GM20000 (cell line): ENCODE results near the gene ADORA1.

Experiments used
- DNase-seq: peaks from one replicate; pipeline ENCODE4 v3.0.0; 2012; ENCODE audit warnings: low spot score
- CTCF ChIP-seq: IDR thresholded peaks from 2 replicates; pipeline ENCODE4 v1.5.1; 2012; ENCODE audit warnings: mild to moderate bottlenecking, control low read depth; ENCODE audit errors: extremely low read depth, missing control alignments

Gene ADORA1

DNA sequence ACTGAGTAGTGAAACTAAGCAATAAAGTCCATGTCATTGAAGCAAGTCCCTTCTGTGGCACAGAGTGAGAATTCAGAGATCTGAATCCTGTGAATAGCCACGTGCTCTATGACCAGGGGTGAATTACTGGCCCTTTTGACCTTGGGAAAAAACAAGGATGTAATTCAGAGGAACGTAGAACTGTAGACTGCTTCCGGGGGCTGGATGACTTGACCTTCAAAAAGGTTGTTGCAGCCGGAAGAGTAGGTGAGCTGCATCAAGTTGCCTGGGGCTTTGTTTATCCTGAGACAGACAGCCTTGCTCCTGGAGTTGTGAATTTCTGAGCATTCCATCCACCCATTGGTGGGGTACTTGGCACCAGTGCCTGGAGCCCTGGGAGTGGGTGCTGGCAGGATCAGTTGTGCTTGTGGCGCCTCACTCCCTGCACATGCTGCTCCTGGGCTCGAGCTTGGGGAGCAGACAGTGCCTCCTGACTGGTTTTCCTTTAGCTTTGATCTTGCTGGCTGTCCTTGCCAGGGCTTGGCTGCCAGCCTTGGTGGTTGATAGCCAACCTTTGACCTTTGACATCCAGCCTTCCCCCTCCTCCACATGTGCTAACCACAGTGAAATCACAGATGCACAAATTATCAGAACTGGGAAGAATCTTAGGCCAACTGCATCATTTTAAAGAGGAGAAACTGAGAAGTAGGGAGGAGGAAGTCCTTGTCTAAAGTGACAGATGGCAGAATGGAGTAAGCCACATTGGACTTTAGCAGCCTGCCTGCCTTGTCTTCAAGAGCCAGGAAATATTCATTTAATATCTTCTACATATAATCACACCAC is 25.5 kb upstream of the ADORA1 start:
- TF ChIP-seq CTCF, result no peak
- no peak for DNase-seq

DNA sequence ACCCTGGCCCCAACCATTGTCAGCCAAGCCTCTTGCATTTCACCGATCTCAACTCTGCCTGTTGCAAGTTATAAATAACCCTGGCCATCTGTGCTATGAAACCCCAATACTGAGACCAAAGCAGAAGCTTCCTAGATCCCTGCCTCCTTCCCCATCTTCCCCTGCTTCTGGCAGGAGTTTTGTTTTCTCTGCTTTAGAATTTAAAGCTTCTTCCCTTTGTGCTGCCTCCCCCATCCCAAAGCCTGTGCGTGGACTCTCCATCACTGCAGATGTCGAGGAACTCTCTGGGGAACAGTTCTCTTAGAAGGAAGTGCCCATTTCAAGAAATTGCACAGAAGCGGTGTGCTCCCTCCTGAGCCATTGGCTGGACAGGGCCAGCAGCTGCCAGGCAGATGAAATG is 24.3 kb upstream of the ADORA1 start:
- no peak for DNase-seq
- TF ChIP-seq CTCF, result no peak

DNA sequence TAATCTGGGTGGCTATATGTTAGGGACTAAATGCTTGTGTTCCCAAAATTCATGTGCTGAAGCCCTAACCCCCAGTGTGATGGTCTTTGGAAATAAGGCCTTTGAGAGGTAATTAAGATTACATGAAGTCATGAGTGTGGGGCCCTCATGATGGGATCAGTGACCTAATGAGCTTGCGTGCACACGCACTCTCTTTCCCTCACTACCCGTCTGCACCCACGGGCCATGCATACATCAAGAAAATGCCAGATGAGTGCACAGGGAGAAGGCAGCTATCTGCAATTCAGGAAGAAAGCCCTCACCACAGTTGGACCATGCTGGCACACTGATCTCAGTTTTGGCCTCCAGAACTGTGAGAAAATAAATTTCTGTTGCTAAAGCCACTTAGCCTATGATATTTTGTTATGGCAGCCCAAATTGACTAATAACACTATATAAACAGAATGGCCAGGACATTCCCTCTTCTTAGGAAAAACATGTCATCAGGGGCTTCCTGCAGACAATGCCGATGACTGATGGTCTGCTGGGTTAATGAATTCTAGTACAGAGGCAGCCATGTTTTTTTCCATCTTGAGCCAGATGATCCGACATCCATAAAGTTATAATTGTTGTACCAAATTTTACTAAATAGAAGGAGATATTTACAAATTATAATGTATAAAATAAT is 23.6 kb upstream of the ADORA1 start:
- no peak for DNase-seq
- TF ChIP-seq CTCF, result no peak

DNA sequence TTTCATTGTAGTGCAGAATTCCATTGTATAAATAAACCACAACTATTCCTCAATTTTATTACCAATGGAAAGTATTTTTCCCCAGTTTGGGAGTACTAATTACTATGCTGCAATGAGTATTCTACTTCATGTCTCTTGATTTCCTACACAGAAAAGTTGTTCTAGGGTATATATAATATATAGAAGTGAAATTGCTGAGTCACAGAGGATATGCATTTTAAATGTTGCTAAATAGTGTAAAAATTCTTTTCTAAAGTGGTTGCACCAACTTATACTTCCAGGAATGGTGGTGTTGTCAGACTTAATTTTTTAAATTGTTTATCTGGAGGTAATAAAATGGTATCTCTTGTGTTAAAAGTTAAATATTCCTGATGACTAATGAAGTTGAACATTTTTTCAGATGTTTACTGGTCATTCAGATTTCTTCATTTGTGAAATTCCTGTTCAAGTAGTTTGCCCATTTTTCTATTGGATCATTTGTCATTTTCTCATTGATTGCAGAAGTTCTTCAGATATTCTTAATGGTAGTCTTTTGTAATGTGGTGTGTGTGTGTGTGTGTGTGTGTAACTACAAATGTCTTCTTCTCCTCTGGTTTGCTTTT is 22.6 kb upstream of the ADORA1 start:
- DNase-seq, result no peak
- no peak for TF ChIP-seq CTCF

GRCh38 chr1:203112475-203112874 is 15.1 kb upstream of the ADORA1 start:
- no peak for TF ChIP-seq CTCF
- DNase-seq, result no peak

DNA sequence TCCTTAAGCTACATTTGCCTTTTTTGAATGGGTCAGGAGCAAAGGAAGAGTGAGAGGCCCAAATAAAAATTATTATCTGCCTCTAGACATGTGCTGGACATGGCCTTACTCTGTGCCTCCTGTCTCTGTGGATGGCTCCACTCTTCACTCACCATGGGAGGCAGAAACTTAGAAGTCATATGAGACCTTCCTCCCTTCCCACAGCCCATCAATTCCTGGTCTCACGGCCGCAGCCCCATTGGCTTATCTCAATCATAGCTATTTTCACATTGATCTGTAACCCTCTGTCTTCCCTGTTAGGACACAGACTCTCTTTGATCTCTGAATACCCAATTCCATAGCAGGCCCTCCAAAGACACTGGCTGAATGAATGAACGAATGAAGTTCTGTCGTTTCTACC is 14.2 kb upstream of the ADORA1 start:
- no peak for TF ChIP-seq CTCF
- DNase-seq, result no peak

GRCh38 chr1:203114202-203114601 is 13.3 kb upstream of the ADORA1 start:
- TF ChIP-seq CTCF, result no peak

More at GRCh38 chr1:203114202-203114601, 13.3 kb upstream of the ADORA1 start:
- DNase-seq, result no peak
